ENCODE results near the gene BCL7A.

DNA sequence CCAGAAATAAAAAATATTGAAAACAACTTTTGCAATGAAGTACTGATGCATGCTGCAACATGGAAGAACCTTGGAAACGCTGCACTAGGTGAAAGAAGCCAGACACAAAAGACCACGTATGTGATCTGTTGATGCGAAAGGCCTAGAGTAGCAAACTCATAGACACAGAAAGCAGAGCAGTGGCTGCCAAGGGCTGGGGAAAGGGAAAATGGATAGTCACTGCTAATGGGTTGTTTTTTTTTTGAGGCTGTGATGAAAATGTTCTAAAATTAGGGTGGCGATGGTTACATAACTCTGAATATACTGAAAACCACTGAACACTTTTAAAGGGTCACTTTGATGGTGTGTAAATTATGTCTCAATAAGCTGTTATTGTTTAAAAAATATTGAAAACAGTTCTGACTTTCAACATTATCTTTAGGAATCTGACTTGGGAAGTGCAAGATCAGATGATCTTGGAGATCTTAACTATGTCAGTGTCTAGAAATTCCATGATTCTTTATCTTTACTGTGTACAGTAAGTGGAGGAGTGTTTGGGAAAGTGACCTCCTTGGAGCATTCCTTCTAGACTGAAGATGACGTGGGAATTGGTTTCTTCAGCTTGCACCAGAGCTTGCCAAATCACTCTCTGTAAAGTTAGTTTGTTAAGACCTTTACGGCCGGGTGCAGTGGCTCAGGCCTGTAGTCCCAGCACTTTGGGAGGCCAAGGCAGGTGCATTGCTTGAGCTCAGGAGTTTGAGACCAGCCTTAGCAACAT, 69.3 kb downstream of the BCL7A start:
- TF ChIP-seq POLR2AphosphoS5 (IDR thresholded peaks at IDR 0.05; ENCODE audit: borderline replicate concordance, low read depth, low read length) = no peak
- TF ChIP-seq EZH2 (IDR thresholded peaks at IDR 0.05) = no peak
- TF ChIP-seq FOXP2 (optimal IDR thresholded peaks at IDR 0.05; ENCODE audit: control extremely low read depth, extremely low read length, insufficient read depth) = no peak

Data from SK-N-MC (cell line).